SJSA1 (cell line): ENCODE data around the gene CCDC174. TPM values are rescaled to one million over a fixed set of nuclear protein-coding genes. Genes with fewer than 3 reads are reported as not detected.

Experiments used
- DNase-seq, 2 experiments: peaks; one replicate each; pipeline ENCODE4 v3.0.0-alpha.2; 2015 to 2020; ENCODE audit warnings: low spot score in 2 of 2, low read depth in 1 of 2
- H3K27ac ChIP-seq: fragments of 250-450 bp; sonication (Bioruptor Pico); 2 replicates; pipeline ENCODE4 v1.5.1; 2020; ENCODE audit warnings: mild to moderate bottlenecking, moderate library complexity
- H3K27me3 ChIP-seq: fragments of 250-450 bp; sonication (Bioruptor Pico); replicated peaks from 2 replicates; pipeline ENCODE4 v1.5.1; 2020; ENCODE audit warnings: mild to moderate bottlenecking, moderate library complexity
- H3K36me3 ChIP-seq: fragments of 250-450 bp; sonication (Bioruptor Pico); 2 replicates; pipeline ENCODE4 v1.5.1; 2020; ENCODE audit warnings: mild to moderate bottlenecking
- H3K4me1 ChIP-seq: fragments of 250-450 bp; sonication (Bioruptor Pico); replicated peaks from 2 replicates; pipeline ENCODE4 v1.6.1; 2021; ENCODE audit warnings: mild to moderate bottlenecking
- H3K4me3 ChIP-seq: fragments of 250-450 bp; sonication (Bioruptor Pico); 2 replicates; pipeline ENCODE4 v1.5.1; 2020; ENCODE audit warnings: mild to moderate bottlenecking
- H3K9me3 ChIP-seq: fragments of 250-450 bp; sonication (Bioruptor Pico); replicated peaks from 2 replicates; pipeline ENCODE4 v1.5.1; 2020; ENCODE audit warnings: mild to moderate bottlenecking
- total RNA-seq: library from RNA; depleted of rRNA; stranded (reverse); fragments of >200 nt; shearing (Covaris generic); gene quantifications from 2 replicates; pipeline ENCODE4 v1.2.3, GENCODE V29; 2014

CCDC174 gene
- total RNA-seq, 1 experiment from 2014 or later: 15.9 TPM

- no peaks in the 10 kb centered on the region for H3K36me3 ChIP-seq
- H3K4me3 ChIP-seq: no peak overlapping the region
- H3K27me3 ChIP-seq: no peaks in the 10 kb centered on the region
- peaks cover 34% of the 10 kb centered on the region for H3K4me1 ChIP-seq
- no peak for DNase-seq
- H3K9me3 ChIP-seq: no peaks in the 10 kb centered on the region
- H3K27ac ChIP-seq: no peak overlapping the region
Measured at GRCh38 chr3:14631687-14632441, 19.7 kb upstream of the CCDC174 start.

GRCh38 chr3:14632442-14632930 lies 19.1 kb upstream of the CCDC174 start:
- Histone ChIP-seq H3K4me1 (peaks cover 29% of the 10 kb centered on the region), H3K27ac (no peak overlapping the region), H3K4me3 (no peak overlapping the region), H3K27me3 (no peaks in the 10 kb centered on the region), H3K36me3 (no peaks in the 10 kb centered on the region), H3K9me3 (no peaks in the 10 kb centered on the region)
- DNase-seq: no peak

- Histone ChIP-seq H3K27me3 (no peaks in the 10 kb centered on the region), H3K4me1 (peaks cover 19% of the 10 kb centered on the region), H3K36me3 (no peaks in the 10 kb centered on the region), H3K4me3 (no peak overlapping the region), H3K27ac (no peak overlapping the region), H3K9me3 (no peaks in the 10 kb centered on the region)
- DNase-seq: no peak
Measured at GRCh38 chr3:14633417-14633816, 18.1 kb upstream of the CCDC174 start.

GRCh38 chr3:14633819-14634424 lies 17.6 kb upstream of the CCDC174 start:
- Histone ChIP-seq H3K27me3 (no peaks in the 10 kb centered on the region), H3K27ac (no peak overlapping the region), H3K4me3 (no peak overlapping the region), H3K9me3 (no peaks in the 10 kb centered on the region), H3K4me1 (peaks cover 14% of the 10 kb centered on the region), H3K36me3 (no peaks in the 10 kb centered on the region)
- DNase-seq: no peak

- no peak overlapping the region for H3K4me3 ChIP-seq
- no peak overlapping the region for H3K27ac ChIP-seq
- H3K27me3 ChIP-seq: no peaks in the 10 kb centered on the region
- H3K36me3 ChIP-seq: no peaks in the 10 kb centered on the region
- H3K9me3 ChIP-seq: no peaks in the 10 kb centered on the region
- peaks cover 19% of the 10 kb centered on the region for H3K4me1 ChIP-seq
- DNase-seq: no peak
Measured at GRCh38 chr3:14634763-14635400, 16.7 kb upstream of the CCDC174 start.

GRCh38 chr3:14636496-14637087 lies 15.0 kb upstream of the CCDC174 start:
- H3K9me3 ChIP-seq: no peaks in the 10 kb centered on the region
- no peaks in the 10 kb centered on the region for H3K27me3 ChIP-seq
- peaks cover 36% of the 10 kb centered on the region for H3K4me1 ChIP-seq
- no peak overlapping the region for H3K27ac ChIP-seq
- no peak for DNase-seq
- no peak overlapping the region for H3K4me3 ChIP-seq
- H3K36me3 ChIP-seq: no peaks in the 10 kb centered on the region

- no peak for DNase-seq
- H3K4me1 ChIP-seq: peaks cover 40% of the 10 kb centered on the region
Measured at GRCh38 chr3:14640157-14640562, 11.4 kb upstream of the CCDC174 start.

GRCh38 chr3:14640734-14641133 lies 10.8 kb upstream of the CCDC174 start:
- Histone ChIP-seq H3K27ac (no peak overlapping the region), H3K4me1 (peaks cover 34% of the 10 kb centered on the region), H3K9me3 (no peaks in the 10 kb centered on the region), H3K27me3 (no peaks in the 10 kb centered on the region), H3K4me3 (no peak overlapping the region), H3K36me3 (no peaks in the 10 kb centered on the region)
- DNase-seq: peak in 1 of 2 experiments; percentile 41

More at GRCh38 chr3:14640157-14640562, 11.4 kb upstream of the CCDC174 start:
- no peak overlapping the region for H3K27ac ChIP-seq
- H3K4me3 ChIP-seq: no peak overlapping the region
- H3K36me3 ChIP-seq: no peaks in the 10 kb centered on the region
- no peaks in the 10 kb centered on the region for H3K27me3 ChIP-seq
- H3K9me3 ChIP-seq: no peaks in the 10 kb centered on the region

- Histone ChIP-seq H3K27ac (no peak overlapping the region), H3K9me3 (no peaks in the 10 kb centered on the region), H3K27me3 (no peaks in the 10 kb centered on the region), H3K4me1 (peaks cover 34% of the 10 kb centered on the region), H3K36me3 (no peaks in the 10 kb centered on the region), H3K4me3 (no peak overlapping the region)
- no peak for DNase-seq
Measured at GRCh38 chr3:14641346-14641745, 10.2 kb upstream of the CCDC174 start.

- Histone ChIP-seq H3K9me3 (no peaks in the 10 kb centered on the region), H3K4me1 (peaks cover 22% of the 10 kb centered on the region), H3K4me3 (no peak overlapping the region), H3K36me3 (no peaks in the 10 kb centered on the region), H3K27me3 (no peaks in the 10 kb centered on the region), H3K27ac (no peak overlapping the region)
- no peak for DNase-seq
Measured at GRCh38 chr3:14645453-14645852, 6.1 kb upstream of the CCDC174 start.

- H3K27me3 ChIP-seq: no peaks in the 10 kb centered on the region
- H3K4me3 ChIP-seq: no peak overlapping the region
- DNase-seq: no peak
- H3K9me3 ChIP-seq: no peaks in the 10 kb centered on the region
- H3K4me1 ChIP-seq: peaks cover 19% of the 10 kb centered on the region
- no peaks in the 10 kb centered on the region for H3K36me3 ChIP-seq
- no peak overlapping the region for H3K27ac ChIP-seq
Measured at GRCh38 chr3:14646131-14646573, 5.4 kb upstream of the CCDC174 start.

GRCh38 chr3:14646589-14647413 lies 4.8 kb upstream of the CCDC174 start:
- Histone ChIP-seq H3K36me3 (0 out of 2 replicates have a peak, but pooled peaks cover 2% of the 10 kb centered on the region), H3K9me3 (no peaks in the 10 kb centered on the region), H3K4me1 (peaks cover 13% of the 10 kb centered on the region), H3K27ac (no peak overlapping the region), H3K27me3 (no peaks in the 10 kb centered on the region), H3K4me3 (no peak overlapping the region)
- DNase-seq: no peak
